Esophagus (tissue), 2 donors: ENCODE measurements around the gene LMNA. TPM values are rescaled to one million over a fixed set of nuclear protein-coding genes. Genes with fewer than 3 reads are reported as not detected.

Experiments used
- H3K27ac ChIP-seq, 2 donors: one replicate each; pipeline ENCODE4 v1.5.1; 2013; ENCODE audit warnings: low read depth in 2 of 2, mild to moderate bottlenecking in 2 of 2, inconsistent platforms in 1 of 2, low read length in 1 of 2, moderate library complexity in 1 of 2
- H3K27me3 ChIP-seq, 2 donors: one replicate each; pipeline ENCODE4 v1.6.1; 2013; ENCODE audit warnings: low read length in 2 of 2, control low read depth in 1 of 2, mild to moderate bottlenecking in 1 of 2; ENCODE audit not compliant: insufficient read depth in 2 of 2, control insufficient read depth in 1 of 2
- H3K36me3 ChIP-seq, 2 donors: one replicate each; pipeline ENCODE4 v1.6.1; 2013; ENCODE audit warnings: low read length in 1 of 2; ENCODE audit not compliant: control insufficient read depth in 2 of 2, insufficient read depth in 2 of 2
- H3K4me1 ChIP-seq, 2 donors: one replicate each; pipeline ENCODE4 v1.6.1; 2013; ENCODE audit warnings: low read length in 1 of 2; ENCODE audit not compliant: control insufficient read depth in 2 of 2, insufficient read depth in 2 of 2
- H3K4me3 ChIP-seq, 2 donors: one replicate each; pipeline ENCODE4 v1.5.1; 2013; ENCODE audit warnings: low read length in 2 of 2, mild to moderate bottlenecking in 2 of 2, low read depth in 1 of 2, moderate library complexity in 1 of 2
- H3K9me3 ChIP-seq, 2 donors: one replicate each; pipeline ENCODE4 v1.6.1; 2013; ENCODE audit warnings: mild to moderate bottlenecking in 2 of 2, low read depth in 1 of 2, low read length in 1 of 2, moderate library complexity in 1 of 2; ENCODE audit not compliant: control insufficient read depth in 2 of 2, insufficient read depth in 1 of 2
- WGBS, 2 donors: extraction: QIAGEN DNeasy Blood & Tissue Kit; methylation state at CpG; one replicate each; pipeline ENCODE4 v1.1.7; 2013; 5-methylcytosine and 5-hydroxymethylcytosine counted together
- polyA plus RNA-seq, 2 donors: library from polyadenylated mRNA; stranded (reverse); fragments of 200-250 nt; gene quantifications; one replicate each; pipeline ENCODE4 v1.2.3, GENCODE V29; 2013
- donor health status: healthy with polysubstance abuse.
- donor health status: Bipolar disorder and iron deficiency.

LMNA gene
- polyA plus RNA-seq, 2 donors = 183 to 230 TPM

- H3K9me3 ChIP-seq = no peaks in the 10 kb centered on the region
- no peaks in the 10 kb centered on the region for H3K4me1 ChIP-seq
- 53 to 63% methylated on average over 5 of the region's 5 CpGs for WGBS, 2 donors
- peaks cover 0 to 16% of the 10 kb centered on the region in 2 donors for H3K36me3 ChIP-seq
- no peaks in the 10 kb centered on the region for H3K27me3 ChIP-seq
- H3K4me3 ChIP-seq = no peak overlapping the region
- no peak overlapping the region for H3K27ac ChIP-seq
Measured at GRCh38 chr1:156073740-156074139, 40.8 kb upstream of the LMNA start.

GRCh38 chr1:156074661-156075060 lies 39.9 kb upstream of the LMNA start:
- H3K36me3 ChIP-seq = peaks cover 0 to 14% of the 10 kb centered on the region in 2 donors
- H3K9me3 ChIP-seq = no peaks in the 10 kb centered on the region
- H3K27me3 ChIP-seq = no peaks in the 10 kb centered on the region
- H3K27ac ChIP-seq = no peak overlapping the region
- 55 to 56% methylated on average over 7 to 8 of the region's 8 CpGs for WGBS, 2 donors
- no peak overlapping the region for H3K4me3 ChIP-seq
- H3K4me1 ChIP-seq = no peaks in the 10 kb centered on the region

DNA sequence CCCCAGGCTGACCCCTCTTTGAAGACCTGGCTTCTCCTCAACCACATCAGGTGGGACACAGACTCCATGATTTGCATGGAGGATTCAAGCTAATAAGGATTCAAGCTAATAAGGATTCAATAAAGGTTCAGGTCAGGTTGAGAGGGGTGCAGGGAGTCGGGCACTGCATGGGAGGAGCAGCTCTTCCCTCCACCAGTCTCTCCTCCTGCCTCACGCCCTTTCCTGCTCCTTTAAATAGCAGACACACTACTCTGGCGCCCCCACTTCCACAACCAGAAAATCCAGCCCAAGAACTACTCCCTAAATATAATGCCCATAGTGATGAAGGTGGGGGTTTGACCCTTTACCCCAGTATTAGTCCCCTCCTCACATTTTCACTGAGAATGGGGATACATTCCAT lies 39.3 kb upstream of the LMNA start:
- 41 to 51% methylated on average over 3 of the region's 3 CpGs for WGBS, 2 donors
- Histone ChIP-seq H3K36me3 (peaks cover 0 to 9% of the 10 kb centered on the region in 2 donors), H3K27ac (no peak overlapping the region), H3K9me3 (no peaks in the 10 kb centered on the region), H3K4me1 (no peaks in the 10 kb centered on the region), H3K27me3 (no peaks in the 10 kb centered on the region), H3K4me3 (no peak overlapping the region)

- no peaks in the 10 kb centered on the region for H3K27me3 ChIP-seq
- H3K4me1 ChIP-seq = no peaks in the 10 kb centered on the region
- no peaks in the 10 kb centered on the region for H3K9me3 ChIP-seq
- WGBS, 2 donors = 61 to 66% methylated on average over 4 of the region's 4 CpGs
- H3K36me3 ChIP-seq = peaks cover 0 to 8% of the 10 kb centered on the region in 2 donors
- no peak overlapping the region for H3K4me3 ChIP-seq
- no peak overlapping the region for H3K27ac ChIP-seq
Measured at GRCh38 chr1:156075775-156076204, 38.7 kb upstream of the LMNA start.

DNA sequence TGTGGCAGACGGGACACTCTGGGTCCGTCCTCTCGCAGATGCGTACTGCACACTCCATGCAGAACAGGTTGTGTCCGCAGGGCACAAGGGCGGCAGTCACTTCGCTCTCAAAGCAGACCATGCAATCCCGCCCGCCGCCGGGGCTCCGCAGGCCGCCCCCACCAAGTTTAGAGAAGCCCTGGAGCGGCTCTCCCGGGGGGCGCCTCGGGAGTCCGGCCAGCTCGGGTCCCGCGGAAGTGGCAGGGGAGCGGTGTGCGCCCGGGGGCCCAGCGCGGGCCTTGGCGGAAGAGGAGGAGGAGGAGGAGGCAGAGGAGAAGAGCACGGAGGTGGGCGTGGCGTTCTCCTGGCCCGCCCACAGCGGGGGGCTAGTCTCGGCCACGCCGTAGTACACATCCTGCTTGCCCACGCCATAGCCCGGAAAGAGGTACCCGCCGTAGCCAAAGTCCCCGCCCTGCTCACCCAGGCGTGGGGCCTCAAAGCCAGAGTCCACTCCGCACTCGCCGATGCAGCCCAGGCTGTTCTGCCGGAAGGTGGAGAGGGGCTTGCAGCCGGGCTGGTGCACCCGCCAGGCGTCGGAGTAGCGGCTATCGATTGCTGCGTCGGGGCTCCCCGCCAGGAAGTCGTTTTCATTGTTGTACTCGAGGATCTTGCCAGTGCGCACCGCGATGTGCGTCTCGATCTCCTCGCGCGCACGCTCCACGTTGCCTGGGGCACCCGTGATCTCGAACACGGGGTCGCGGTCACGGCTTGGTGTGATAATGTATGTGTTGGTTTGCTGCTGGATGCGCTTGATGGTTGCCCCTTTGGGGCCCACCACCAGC lies 37.7 kb upstream of the LMNA start:
- 66 to 67% methylated on average over 68 to 73 of the region's 73 CpGs for WGBS, 2 donors
- no peak overlapping the region for H3K27ac ChIP-seq

GRCh38 chr1:156077430-156077760 lies 37.1 kb upstream of the LMNA start:
- Histone ChIP-seq H3K27ac (no peak overlapping the region), H3K4me3 (peak overlapping the region in 1 of 2 donors; percentile 9), H3K36me3 (peaks cover 0 to 7% of the 10 kb centered on the region in 2 donors), H3K9me3 (no peaks in the 10 kb centered on the region), H3K4me1 (peaks cover 0 to 3% of the 10 kb centered on the region in 2 donors), H3K27me3 (no peaks in the 10 kb centered on the region)
- WGBS, 2 donors = 90 to 93% methylated on average over 18 to 19 of the region's 19 CpGs

More for the DNA sequence above, 37.7 kb upstream of the LMNA start:
- no peaks in the 10 kb centered on the region for H3K9me3 ChIP-seq
- H3K27me3 ChIP-seq = no peaks in the 10 kb centered on the region
- no peaks in the 10 kb centered on the region for H3K4me1 ChIP-seq
- H3K36me3 ChIP-seq = peaks cover 0 to 8% of the 10 kb centered on the region in 2 donors
- peak overlapping the region; percentile 7 to 31 for H3K4me3 ChIP-seq

GRCh38 chr1:156078728-156079127 lies 35.8 kb upstream of the LMNA start:
- Histone ChIP-seq H3K4me3 (no peak overlapping the region), H3K27me3 (no peaks in the 10 kb centered on the region), H3K36me3 (peaks cover 0 to 4% of the 10 kb centered on the region in 2 donors), H3K27ac (no peak overlapping the region), H3K4me1 (peaks cover 0 to 6% of the 10 kb centered on the region in 2 donors), H3K9me3 (no peaks in the 10 kb centered on the region)
- WGBS, 2 donors = 88% methylated on average over 5 of the region's 5 CpGs

DNA sequence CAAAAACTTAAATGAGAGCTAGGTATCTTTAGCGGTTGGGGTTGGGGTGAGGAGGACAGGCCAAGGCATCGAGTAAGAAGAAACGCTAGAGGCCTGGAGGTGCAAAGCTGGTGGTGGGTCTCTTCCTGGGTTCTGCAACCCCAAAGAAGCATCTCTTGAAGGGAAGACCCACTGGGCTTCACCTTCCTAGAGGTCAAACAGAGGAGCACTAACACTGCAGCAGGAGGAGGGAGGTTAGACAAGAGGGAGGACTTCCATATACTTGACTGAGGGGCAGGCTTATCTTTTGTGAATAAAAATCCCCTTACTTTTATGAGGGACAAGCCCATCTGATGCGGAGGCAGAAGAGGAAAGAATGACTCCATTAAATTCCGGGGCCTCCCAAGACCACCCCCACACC lies 34.7 kb upstream of the LMNA start:
- H3K9me3 ChIP-seq = no peaks in the 10 kb centered on the region
- H3K36me3 ChIP-seq = peaks cover 0 to 4% of the 10 kb centered on the region in 2 donors
- no peaks in the 10 kb centered on the region for H3K27me3 ChIP-seq
- peaks cover 0 to 6% of the 10 kb centered on the region in 2 donors for H3K4me1 ChIP-seq
- H3K4me3 ChIP-seq = no peak overlapping the region
- H3K27ac ChIP-seq = no peak overlapping the region
- 83 to 87% methylated on average over 5 of the region's 5 CpGs for WGBS, 2 donors

DNA sequence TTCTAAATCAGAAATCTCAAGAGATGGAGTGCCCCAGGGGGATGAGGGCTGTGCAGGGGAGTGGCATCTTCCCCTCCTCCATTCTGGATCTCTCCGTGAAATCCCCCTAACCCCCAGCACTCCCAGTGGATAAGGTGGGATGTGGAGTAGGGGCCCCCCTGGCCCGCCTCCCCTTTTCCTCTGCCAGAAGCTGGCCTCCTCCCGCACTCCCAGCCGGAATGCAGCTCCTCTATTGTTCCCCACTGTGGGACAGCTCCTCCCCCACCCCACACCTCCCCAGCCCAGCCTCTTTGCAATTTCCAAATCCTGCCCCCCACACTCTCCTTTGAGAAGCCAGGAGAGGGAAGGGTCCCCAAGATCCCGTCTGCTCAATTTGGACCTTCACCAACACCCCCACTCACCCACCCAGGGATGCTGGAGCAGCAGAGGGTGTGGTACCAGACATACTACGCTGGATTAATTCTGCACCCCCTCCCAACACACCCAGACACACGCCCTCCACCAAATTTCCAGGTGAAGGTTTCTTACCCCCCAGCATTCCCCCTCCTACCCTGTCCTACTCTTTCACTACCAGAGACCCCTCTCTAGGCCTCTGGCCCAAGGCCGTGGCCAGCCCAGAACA lies 34.2 kb upstream of the LMNA start:
- Histone ChIP-seq H3K4me1 (peaks cover 0 to 6% of the 10 kb centered on the region in 2 donors), H3K36me3 (peaks cover 0 to 4% of the 10 kb centered on the region in 2 donors), H3K9me3 (no peaks in the 10 kb centered on the region), H3K4me3 (no peak overlapping the region), H3K27ac (no peak overlapping the region), H3K27me3 (no peaks in the 10 kb centered on the region)
- WGBS, 2 donors = 56 to 70% methylated on average over 7 to 8 of the region's 8 CpGs

GRCh38 chr1:156080863-156081179 lies 33.7 kb upstream of the LMNA start:
- H3K4me3 ChIP-seq = no peak overlapping the region
- H3K27me3 ChIP-seq = no peaks in the 10 kb centered on the region
- H3K4me1 ChIP-seq = peaks cover 0 to 6% of the 10 kb centered on the region in 2 donors
- peaks cover 0 to 4% of the 10 kb centered on the region in 2 donors for H3K36me3 ChIP-seq
- no peaks in the 10 kb centered on the region for H3K9me3 ChIP-seq
- 46 to 63% methylated on average over 4 of the region's 4 CpGs for WGBS, 2 donors
- H3K27ac ChIP-seq = no peak overlapping the region
